ENCODE data around the gene USP38. TPM values are rescaled to one million over a fixed set of nuclear protein-coding genes. Genes with fewer than 3 reads are reported as not detected.
A peak's percentile ranks its signal among the peaks of the same experiment; 100 is the strongest.
"Not testable (repeated sequence)": the region's sequence is repeated elsewhere in the genome, so short reads cannot be mapped to it uniquely, and the experiment has no call there.

Gene USP38
- total RNA-seq, result 10 to 100 TPM; 22.0 to 22.6 TPM

- ATAC-seq, result peak; percentile 85
- POLR2A ChIA-PET, result interaction anchor here (1.1 kb wide), 1 partner anchor 329 kb away, joined by 3 read pairs; no protein-coding TSS in a partner anchor
- Mint-ChIP-seq H3K36me3 (ENCODE audit: low read depth) (peaks cover 38% of the 10 kb centered on the region), H3K4me1 (ENCODE audit: low read depth) (peaks cover 38% of the 10 kb centered on the region), H3K4me3 (peak within 1 kb of the TSS; percentile 83), H3K27ac (peak within 1 kb of the TSS; percentile 93), H3K9me3 (ENCODE audit: insufficient read depth) (no peaks in the 10 kb centered on the region), H3K27me3 (ENCODE audit: low read depth) (no peaks in the 10 kb centered on the region)
- peak; percentile 90 for DNase-seq
- CTCF ChIA-PET, result interaction anchor here (0.6 kb wide), 1 partner anchor 1980 kb away, joined by 3 read pairs; no protein-coding TSS in a partner anchor
These were observed at the start of gene USP38 for GRCh38 chr4:143184503-143185252. Gene USP38 (plus strand): TSS chr4:143184917. CDS start chr4:143185451, 534 bp downstream.

- Mint-ChIP-seq H3K27me3 (ENCODE audit: low read depth) (no peaks in the 10 kb centered on the region), H3K36me3 (ENCODE audit: low read depth) (no peaks in the 10 kb centered on the region), H3K27ac (no peak overlapping the region), H3K4me3 (no peak overlapping the region), H3K4me1 (ENCODE audit: low read depth) (no peaks in the 10 kb centered on the region), H3K9me3 (ENCODE audit: insufficient read depth) (no peaks in the 10 kb centered on the region)
- ATAC-seq (no peak), DNase-seq (no peak)
- ChIA-PET CTCF (no interaction called here), POLR2A (no interaction called here)
These were observed 49.4 kb upstream of the USP38 start for GRCh38 chr4:143135358-143135757.

- no peak for DNase-seq
- Mint-ChIP-seq H3K9me3 (ENCODE audit: insufficient read depth) (peaks cover 7% of the 10 kb centered on the region), H3K27ac (no peak overlapping the region), H3K27me3 (ENCODE audit: low read depth) (no peaks in the 10 kb centered on the region), H3K4me3 (no peak overlapping the region), H3K36me3 (ENCODE audit: low read depth) (no peaks in the 10 kb centered on the region), H3K4me1 (ENCODE audit: low read depth) (no peaks in the 10 kb centered on the region)
- ATAC-seq, result no peak
- CTCF ChIA-PET, result no interaction called here
- POLR2A ChIA-PET, result no interaction called here
These were observed 44.0 kb upstream of the USP38 start for GRCh38 chr4:143140696-143141095.

GRCh38 chr4:143148521-143148920 is 36.2 kb upstream of the USP38 start:
- Mint-ChIP-seq H3K36me3 (ENCODE audit: low read depth) (no peaks in the 10 kb centered on the region), H3K27ac (no peak overlapping the region), H3K4me1 (ENCODE audit: low read depth) (no peaks in the 10 kb centered on the region), H3K9me3 (ENCODE audit: insufficient read depth) (peaks cover 21% of the 10 kb centered on the region), H3K4me3 (no peak overlapping the region), H3K27me3 (ENCODE audit: low read depth) (peaks cover 5% of the 10 kb centered on the region)
- no peak for ATAC-seq
- ChIA-PET POLR2A (no interaction called here), CTCF (no interaction called here)
- DNase-seq, result no peak

GRCh38 chr4:143156853-143157252 is 27.9 kb upstream of the USP38 start:
- no peaks in the 10 kb centered on the region for H3K4me1 Mint-ChIP-seq (ENCODE audit: low read depth)
- H3K36me3 Mint-ChIP-seq (ENCODE audit: low read depth), result no peaks in the 10 kb centered on the region
- DNase-seq (no peak), ATAC-seq (no peak)
- H3K4me3 Mint-ChIP-seq, result no peak overlapping the region
- no peak overlapping the region for H3K27ac Mint-ChIP-seq
- ChIA-PET POLR2A (no interaction called here), CTCF (no interaction called here)
- H3K9me3 Mint-ChIP-seq (ENCODE audit: insufficient read depth), result peaks cover 13% of the 10 kb centered on the region
- H3K27me3 Mint-ChIP-seq (ENCODE audit: low read depth), result peaks cover 2% of the 10 kb centered on the region

GRCh38 chr4:143163614-143164013 is 21.1 kb upstream of the USP38 start:
- Mint-ChIP-seq H3K9me3 (ENCODE audit: insufficient read depth) (no peaks in the 10 kb centered on the region), H3K27ac (no peak overlapping the region), H3K4me3 (no peak overlapping the region), H3K36me3 (ENCODE audit: low read depth) (no peaks in the 10 kb centered on the region), H3K27me3 (ENCODE audit: low read depth) (no peaks in the 10 kb centered on the region), H3K4me1 (ENCODE audit: low read depth) (no peaks in the 10 kb centered on the region)
- ChIA-PET CTCF (no interaction called here), POLR2A (no interaction called here)
- DNase-seq (no peak), ATAC-seq (no peak)

- H3K36me3 Mint-ChIP-seq (ENCODE audit: low read depth); ATAC-seq; DNase-seq; H3K27me3 Mint-ChIP-seq (ENCODE audit: low read depth); POLR2A ChIA-PET; H3K4me3 Mint-ChIP-seq; CTCF ChIA-PET; H3K9me3 Mint-ChIP-seq (ENCODE audit: insufficient read depth); H3K4me1 Mint-ChIP-seq (ENCODE audit: low read depth); H3K27ac Mint-ChIP-seq: not testable (repeated sequence)
These were observed 18.0 kb upstream of the USP38 start for GRCh38 chr4:143166722-143167121.

GRCh38 chr4:143178923-143179322 is 5.8 kb upstream of the USP38 start:
- no peak overlapping the region for H3K27ac Mint-ChIP-seq
- CTCF ChIA-PET, result no interaction called here
- peaks cover 14% of the 10 kb centered on the region for H3K36me3 Mint-ChIP-seq (ENCODE audit: low read depth)
- no peak overlapping the region for H3K4me3 Mint-ChIP-seq
- DNase-seq (no peak), ATAC-seq (no peak)
- H3K9me3 Mint-ChIP-seq (ENCODE audit: insufficient read depth), result peaks cover 9% of the 10 kb centered on the region
- H3K4me1 Mint-ChIP-seq (ENCODE audit: low read depth), result peaks cover 15% of the 10 kb centered on the region
- POLR2A ChIA-PET, result interaction anchor here (0.6 kb wide), 1 partner anchor 638 kb away, joined by 3 read pairs; no protein-coding TSS in a partner anchor
- no peaks in the 10 kb centered on the region for H3K27me3 Mint-ChIP-seq (ENCODE audit: low read depth)

GRCh38 chr4:143183513-143184216 is 1.1 kb upstream of the USP38 start:
- Mint-ChIP-seq H3K27ac (peak overlapping the region; percentile 93), H3K9me3 (ENCODE audit: insufficient read depth) (no peaks in the 10 kb centered on the region), H3K27me3 (ENCODE audit: low read depth) (no peaks in the 10 kb centered on the region), H3K4me3 (peak overlapping the region; percentile 83), H3K4me1 (ENCODE audit: low read depth) (peaks cover 29% of the 10 kb centered on the region), H3K36me3 (ENCODE audit: low read depth) (peaks cover 29% of the 10 kb centered on the region)
- ChIA-PET CTCF (no interaction called here), POLR2A (interaction anchor here (1.1 kb wide), 1 partner anchor 154 kb away, joined by 3 read pairs; no protein-coding TSS in a partner anchor)
- no peak for ATAC-seq
- DNase-seq, result no peak

GRCh38 chr4:143184217-143184502 is 557 bp upstream of the USP38 start:
- H3K27me3 Mint-ChIP-seq (ENCODE audit: low read depth), result no peaks in the 10 kb centered on the region
- H3K4me1 Mint-ChIP-seq (ENCODE audit: low read depth), result peaks cover 33% of the 10 kb centered on the region
- ChIA-PET POLR2A (interaction anchor here (1.1 kb wide), 1 partner anchor 153 kb away, joined by 3 read pairs; no protein-coding TSS in a partner anchor), CTCF (no interaction called here)
- H3K36me3 Mint-ChIP-seq (ENCODE audit: low read depth), result peaks cover 33% of the 10 kb centered on the region
- ATAC-seq, result peak; percentile 26
- H3K4me3 Mint-ChIP-seq, result peak overlapping the region; percentile 83
- no peaks in the 10 kb centered on the region for H3K9me3 Mint-ChIP-seq (ENCODE audit: insufficient read depth)
- peak overlapping the region; percentile 93 for H3K27ac Mint-ChIP-seq
- DNase-seq, result no peak

GRCh38 chr4:143185253-143186107 is 763 bp downstream of the USP38 start:
- peak overlapping the region; percentile 83 for H3K4me3 Mint-ChIP-seq
- H3K27me3 Mint-ChIP-seq (ENCODE audit: low read depth), result no peaks in the 10 kb centered on the region
- ChIA-PET POLR2A (interaction anchor here (0.7 to 1.1 kb wide), 2 partner anchors 329 to 1525 kb away, joined by 3 read pairs; no protein-coding TSS in a partner anchor), CTCF (interaction anchor here (0.6 kb wide), 2 partner anchors 920 to 1980 kb away, joined by 3 read pairs; no protein-coding TSS in a partner anchor)
- DNase-seq, result peak; percentile 51
- peak; percentile 31 for ATAC-seq
- H3K9me3 Mint-ChIP-seq (ENCODE audit: insufficient read depth), result no peaks in the 10 kb centered on the region
- peak overlapping the region; percentile 93 for H3K27ac Mint-ChIP-seq
- peaks cover 46% of the 10 kb centered on the region for H3K4me1 Mint-ChIP-seq (ENCODE audit: low read depth)
- peaks cover 46% of the 10 kb centered on the region for H3K36me3 Mint-ChIP-seq (ENCODE audit: low read depth)

Data from activated CD8-positive, alpha-beta T cell treated with anti-CD3 and anti-CD28 coated beads, Interleukin-2, amount 10 ng/mL, durations not matched to agents 7 days and 5 days (primary cell).